Vagina (tissue), 2 donors: ENCODE results near the gene FBXL7. TPM values are rescaled to one million over a fixed set of nuclear protein-coding genes. Genes with fewer than 3 reads are reported as not detected.

ENCODE experiments used
- DNase-seq, 2 donors: peaks; one replicate each; pipeline ENCODE4 v3.0.0-alpha.2; 2017; ENCODE audit errors: extremely low spot score in 2 of 2
- H3K27ac ChIP-seq: fragments of 200-600 bp; sonication (generic); one replicate; pipeline ENCODE4 v1.5.1; 2019
- H3K27me3 ChIP-seq: fragments of 200-600 bp; sonication (generic); one replicate; pipeline ENCODE4 v1.5.1; 2019
- H3K36me3 ChIP-seq, 2 donors: fragments of 200-600 bp; sonication (generic); one replicate each; pipeline ENCODE4 v1.5.1; 2017 to 2019
- H3K4me1 ChIP-seq: fragments of 200-600 bp; sonication (generic); one replicate; pipeline ENCODE4 v1.5.1; 2019
- H3K4me3 ChIP-seq, 2 donors: fragments of 200-600 bp; sonication (generic); 1 replicate in 1 of 2; 2 replicates in 1 of 2; pipeline ENCODE4 v1.5.1; 2016 to 2019
- H3K9me3 ChIP-seq: fragments of 200-600 bp; sonication (generic); one replicate; pipeline ENCODE4 v1.5.1; 2019
- CTCF ChIP-seq, 3 experiments: fragments of 450-650 bp in 2 of 3; fragments of 200-600 bp in 1 of 3; sonication (generic) in 1 of 3; IDR thresholded peaks; one replicate each; pipeline ENCODE4 v1.5.1; 2017 to 2019; ENCODE audit warnings: antibody characterized with exemption in 3 of 3, mild to moderate bottlenecking in 2 of 3, moderate library complexity in 2 of 3
- POLR2A ChIP-seq, 2 donors: fragments of 450-650 bp; IDR thresholded peaks; one replicate each; pipeline ENCODE4 v1.6.1; 2017; ENCODE audit warnings: antibody characterized with exemption in 2 of 2, mild to moderate bottlenecking in 2 of 2, moderate library complexity in 2 of 2
- POLR2AphosphoS5 ChIP-seq, 2 donors: sonication (generic); formaldehyde crosslinking; IDR thresholded peaks; one replicate each; pipeline ENCODE4 v1.9.0; 2017; ENCODE audit warnings: antibody characterized with exemption in 2 of 2, mild to moderate bottlenecking in 2 of 2, low read depth in 1 of 2; ENCODE audit not compliant: insufficient read depth in 1 of 2
- intact Hi-C: fragments of 100-400 bp; cut with DNase I; formaldehyde crosslinking; loops from one replicate; pipeline ENCODE4 v1.15.1; 2023
- total RNA-seq: library from RNA; depleted of rRNA; stranded (reverse); fragments of >200 nt; gene quantifications from one replicate; pipeline ENCODE4 v1.2.3, GENCODE V29; 2016

Gene FBXL7
- total RNA-seq, 1 donor from 2014 or later, result 21.1 TPM

GRCh38 chr5:15734058-15734457 is 234.1 kb downstream of the FBXL7 start:
- intact Hi-C loops, result no loop called here
- H3K27ac ChIP-seq, result no peak overlapping the region
- H3K27me3 ChIP-seq, result no peaks in the 10 kb centered on the region
- DNase-seq, result no peak
- no peaks in the 10 kb centered on the region for H3K9me3 ChIP-seq
- no peak for TF ChIP-seq POLR2AphosphoS5 (IDR thresholded peaks at IDR 0.05; ENCODE audit: insufficient read depth in 1 of 2, low read depth in 1 of 2)
- TF ChIP-seq POLR2A (IDR thresholded peaks at IDR 0.05), result no peak
- no peak for TF ChIP-seq CTCF (IDR thresholded peaks at IDR 0.05)
- no peaks in the 10 kb centered on the region for H3K4me1 ChIP-seq
- H3K36me3 ChIP-seq, result no peaks in the 10 kb centered on the region
- H3K4me3 ChIP-seq, result no peak overlapping the region

- H3K36me3 ChIP-seq, result no peaks in the 10 kb centered on the region
- no peak overlapping the region for H3K4me3 ChIP-seq
- intact Hi-C loops, result no loop called here
- DNase-seq, result no peak
- H3K27ac ChIP-seq, result peak overlapping the region; percentile 25
- H3K4me1 ChIP-seq, result no peaks in the 10 kb centered on the region
- no peaks in the 10 kb centered on the region for H3K9me3 ChIP-seq
- no peaks in the 10 kb centered on the region for H3K27me3 ChIP-seq
- TF ChIP-seq POLR2AphosphoS5 (IDR thresholded peaks at IDR 0.05; ENCODE audit: insufficient read depth in 1 of 2, low read depth in 1 of 2) (no peak), CTCF (IDR thresholded peaks at IDR 0.05) (no peak), POLR2A (IDR thresholded peaks at IDR 0.05) (no peak)
Observed at GRCh38 chr5:15737036-15737821, 237.2 kb downstream of the FBXL7 start.

- no peak for TF ChIP-seq POLR2A (IDR thresholded peaks at IDR 0.05)
- no peak for TF ChIP-seq POLR2AphosphoS5 (IDR thresholded peaks at IDR 0.05; ENCODE audit: insufficient read depth in 1 of 2, low read depth in 1 of 2)
- TF ChIP-seq CTCF (IDR thresholded peaks at IDR 0.05), result no peak
- Histone ChIP-seq H3K27ac (peak overlapping the region; percentile 25), H3K27me3 (no peaks in the 10 kb centered on the region), H3K4me3 (no peak overlapping the region), H3K9me3 (no peaks in the 10 kb centered on the region), H3K36me3 (no peaks in the 10 kb centered on the region), H3K4me1 (no peaks in the 10 kb centered on the region)
- intact Hi-C loops, result no loop called here
- no peak for DNase-seq
Observed at GRCh38 chr5:15737871-15738664, 238.1 kb downstream of the FBXL7 start.

GRCh38 chr5:15740383-15740782 is 240.4 kb downstream of the FBXL7 start:
- no peaks in the 10 kb centered on the region for H3K27me3 ChIP-seq
- H3K36me3 ChIP-seq, result no peaks in the 10 kb centered on the region
- H3K9me3 ChIP-seq, result no peaks in the 10 kb centered on the region
- intact Hi-C loops, result no loop called here
- TF ChIP-seq POLR2A (IDR thresholded peaks at IDR 0.05) (no peak), POLR2AphosphoS5 (IDR thresholded peaks at IDR 0.05; ENCODE audit: insufficient read depth in 1 of 2, low read depth in 1 of 2) (no peak)
- H3K4me1 ChIP-seq, result no peaks in the 10 kb centered on the region
- no peak overlapping the region for H3K4me3 ChIP-seq
- no peak for DNase-seq
- no peak overlapping the region for H3K27ac ChIP-seq

GRCh38 chr5:15741591-15741990 is 241.6 kb downstream of the FBXL7 start:
- Histone ChIP-seq H3K27ac (no peak overlapping the region), H3K36me3 (no peaks in the 10 kb centered on the region), H3K9me3 (no peaks in the 10 kb centered on the region), H3K4me1 (no peaks in the 10 kb centered on the region), H3K27me3 (no peaks in the 10 kb centered on the region), H3K4me3 (no peak overlapping the region)
- DNase-seq, result no peak
- intact Hi-C loops, result no loop called here
- TF ChIP-seq CTCF (IDR thresholded peaks at IDR 0.05) (no peak), POLR2A (IDR thresholded peaks at IDR 0.05) (no peak), POLR2AphosphoS5 (IDR thresholded peaks at IDR 0.05; ENCODE audit: insufficient read depth in 1 of 2, low read depth in 1 of 2) (no peak)
